Omental fat pad (tissue), 4 donors: ENCODE data around the gene JMJD1C. TPM values are rescaled to one million over a fixed set of nuclear protein-coding genes. Genes with fewer than 3 reads are reported as not detected.
"Not testable (repeated sequence)": the region's sequence is repeated elsewhere in the genome, so short reads cannot be mapped to it uniquely, and the experiment has no call there.

Source experiments
- ATAC-seq: fragments of 150-250 bp; one replicate; pipeline ENCODE4 v1.9.1; 2016; ENCODE audit warnings: mild to moderate bottlenecking, moderate library complexity; ENCODE audit not compliant: low FRiP score
- DNase-seq: peaks from one replicate; pipeline ENCODE4 v3.0.0-alpha.2; 2019; ENCODE audit warnings: low spot score
- total RNA-seq, 4 donors: library from RNA; depleted of rRNA; stranded (reverse); fragments of >200 nt; gene quantifications; one replicate each; pipeline ENCODE4 v1.1.0, GENCODE V29; 2016
- TF ChIP-seq, protein P1 (sequence below), 3 donors: fragments of 450-650 bp; IDR thresholded peaks; one replicate each; pipeline ENCODE4 v1.5.1; 2016 to 2017; ENCODE audit warnings: antibody characterized with exemption in 3 of 3, mild to moderate bottlenecking in 3 of 3, moderate library complexity in 2 of 3

The JMJD1C gene
- total RNA-seq, 4 donors from 2014 or later: 99.8 to 179 (median 149) TPM

DNA sequence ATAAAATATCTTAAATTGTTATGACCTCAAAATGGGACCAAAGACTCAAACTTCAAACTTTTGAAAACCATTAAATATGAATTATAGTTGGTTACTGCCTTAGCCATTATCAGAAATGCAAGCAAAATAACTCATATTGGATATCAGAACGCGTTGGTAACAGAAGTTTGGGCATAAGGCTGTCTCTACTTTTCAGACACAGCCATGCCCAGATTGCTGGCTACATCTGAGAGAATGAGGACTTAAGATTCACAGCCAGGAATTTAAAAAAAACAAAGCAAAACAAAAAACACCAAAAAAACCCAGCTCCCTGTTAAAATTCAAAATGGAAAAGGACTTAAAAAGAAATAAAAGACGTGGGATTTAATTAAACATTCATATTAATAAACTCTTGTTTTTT lies 161.6 kb downstream of the JMJD1C start:
- TF ChIP-seq, protein P1, sequence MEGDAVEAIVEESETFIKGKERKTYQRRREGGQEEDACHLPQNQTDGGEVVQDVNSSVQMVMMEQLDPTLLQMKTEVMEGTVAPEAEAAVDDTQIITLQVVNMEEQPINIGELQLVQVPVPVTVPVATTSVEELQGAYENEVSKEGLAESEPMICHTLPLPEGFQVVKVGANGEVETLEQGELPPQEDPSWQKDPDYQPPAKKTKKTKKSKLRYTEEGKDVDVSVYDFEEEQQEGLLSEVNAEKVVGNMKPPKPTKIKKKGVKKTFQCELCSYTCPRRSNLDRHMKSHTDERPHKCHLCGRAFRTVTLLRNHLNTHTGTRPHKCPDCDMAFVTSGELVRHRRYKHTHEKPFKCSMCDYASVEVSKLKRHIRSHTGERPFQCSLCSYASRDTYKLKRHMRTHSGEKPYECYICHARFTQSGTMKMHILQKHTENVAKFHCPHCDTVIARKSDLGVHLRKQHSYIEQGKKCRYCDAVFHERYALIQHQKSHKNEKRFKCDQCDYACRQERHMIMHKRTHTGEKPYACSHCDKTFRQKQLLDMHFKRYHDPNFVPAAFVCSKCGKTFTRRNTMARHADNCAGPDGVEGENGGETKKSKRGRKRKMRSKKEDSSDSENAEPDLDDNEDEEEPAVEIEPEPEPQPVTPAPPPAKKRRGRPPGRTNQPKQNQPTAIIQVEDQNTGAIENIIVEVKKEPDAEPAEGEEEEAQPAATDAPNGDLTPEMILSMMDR (IDR thresholded peaks at IDR 0.05): no peak
- no peak for DNase-seq
- ATAC-seq: no peak

DNA sequence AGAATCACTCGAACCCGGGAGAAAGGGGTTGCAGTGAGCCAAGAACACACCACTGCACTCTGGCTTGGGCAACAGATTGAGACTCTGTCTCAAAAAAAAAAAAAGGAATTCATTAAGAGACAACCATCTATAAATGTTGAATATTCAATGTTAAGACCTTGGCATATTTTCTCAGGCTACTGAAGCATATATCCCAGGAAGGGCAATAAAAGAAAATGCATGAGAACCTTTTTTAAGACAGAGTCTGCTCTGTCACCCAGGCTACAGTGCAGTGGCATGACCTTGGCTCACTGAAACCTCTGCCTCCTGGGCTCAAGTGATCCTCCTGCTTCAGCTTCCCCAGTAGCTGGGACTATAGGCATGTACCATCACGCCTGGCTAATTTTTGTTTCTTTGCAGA lies 165.0 kb downstream of the JMJD1C start:
- ATAC-seq: no peak
- DNase-seq: no peak
- TF ChIP-seq, protein P1 (IDR thresholded peaks at IDR 0.05): no peak

DNA sequence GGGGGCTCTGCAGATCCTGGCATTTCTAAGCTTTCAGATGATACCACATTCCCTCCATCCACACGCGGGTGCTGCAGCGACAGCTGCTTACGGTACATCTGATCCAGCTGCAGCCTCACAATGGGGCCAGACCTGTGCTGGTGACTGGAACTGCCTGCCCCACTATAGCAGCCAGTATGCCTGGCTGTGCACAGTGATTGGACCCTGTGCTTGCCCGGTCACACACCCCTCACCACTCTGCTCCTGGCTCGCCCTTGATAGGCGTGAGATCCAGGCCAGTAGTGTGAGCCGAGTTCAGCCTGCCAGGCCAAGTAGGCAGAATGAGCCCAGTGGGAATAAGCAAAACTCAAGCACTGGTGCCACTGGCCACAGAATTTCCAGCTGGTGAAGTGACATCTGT lies 167.8 kb downstream of the JMJD1C start:
- TF ChIP-seq, protein P1 (IDR thresholded peaks at IDR 0.05): no peak
- DNase-seq (no peak), ATAC-seq (no peak)

DNA sequence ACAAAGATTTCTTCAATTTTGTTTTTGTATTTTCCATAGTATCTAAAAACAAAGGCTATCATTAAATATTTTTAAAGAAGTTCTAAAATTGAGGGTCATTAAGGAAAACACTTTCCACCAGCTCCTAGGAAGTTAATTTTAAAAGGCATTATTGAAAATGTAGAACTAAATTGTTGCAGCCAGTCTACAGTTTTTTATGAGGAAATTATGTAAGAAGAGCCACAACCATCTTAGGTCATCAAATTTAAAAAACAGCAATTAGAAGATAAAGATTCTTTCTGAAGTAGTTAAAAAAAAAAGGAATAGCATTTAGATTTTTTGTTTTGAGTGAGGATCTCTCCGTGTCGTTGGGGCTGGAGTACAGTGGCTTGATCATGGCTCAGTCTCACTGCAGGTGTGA lies 171.0 kb downstream of the JMJD1C start:
- TF ChIP-seq, protein P1 (IDR thresholded peaks at IDR 0.05): no peak
- ATAC-seq (no peak), DNase-seq (no peak)

DNA sequence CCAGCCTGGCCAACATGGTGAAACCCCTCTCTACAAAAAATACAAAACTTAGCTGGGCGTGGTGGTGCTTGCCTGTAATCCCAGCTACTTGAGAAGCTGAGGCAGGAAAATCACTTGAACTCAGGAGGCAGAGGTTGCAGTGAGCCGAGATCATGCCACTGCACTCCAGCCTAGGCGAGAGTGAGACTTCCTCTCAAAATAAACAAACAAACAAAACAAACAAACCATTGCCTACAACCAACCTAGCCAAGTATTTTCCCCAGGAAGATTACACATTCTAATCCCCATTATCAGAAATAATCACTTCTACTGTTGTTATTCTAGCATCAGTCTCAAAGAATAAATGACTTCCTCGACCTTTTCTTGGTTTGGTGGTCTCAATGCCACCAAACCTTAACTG lies 172.9 kb downstream of the JMJD1C start:
- not testable (repeated sequence) for ATAC-seq, DNase-seq

DNA sequence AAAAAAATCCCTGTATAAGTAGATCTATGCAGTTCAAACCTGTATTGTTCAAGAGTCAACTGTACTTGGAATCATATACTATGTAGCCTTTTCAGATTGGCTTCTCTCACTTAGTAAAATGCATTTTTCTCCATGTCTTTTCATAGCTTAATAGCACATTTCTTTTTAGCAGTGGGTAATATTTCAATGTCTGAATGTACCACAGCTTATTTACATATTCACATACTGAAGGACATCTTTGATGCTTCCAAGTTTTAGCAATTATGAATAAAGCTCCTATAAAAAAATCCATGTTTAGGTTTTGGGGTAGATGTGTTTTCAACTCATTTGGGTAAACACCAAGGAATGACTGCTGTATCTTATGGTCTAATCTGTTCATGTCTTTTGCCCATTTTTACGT lies 177.6 kb downstream of the JMJD1C start:
- no peak for ATAC-seq
- TF ChIP-seq, protein P1 (IDR thresholded peaks at IDR 0.05): no peak
- no peak for DNase-seq

DNA sequence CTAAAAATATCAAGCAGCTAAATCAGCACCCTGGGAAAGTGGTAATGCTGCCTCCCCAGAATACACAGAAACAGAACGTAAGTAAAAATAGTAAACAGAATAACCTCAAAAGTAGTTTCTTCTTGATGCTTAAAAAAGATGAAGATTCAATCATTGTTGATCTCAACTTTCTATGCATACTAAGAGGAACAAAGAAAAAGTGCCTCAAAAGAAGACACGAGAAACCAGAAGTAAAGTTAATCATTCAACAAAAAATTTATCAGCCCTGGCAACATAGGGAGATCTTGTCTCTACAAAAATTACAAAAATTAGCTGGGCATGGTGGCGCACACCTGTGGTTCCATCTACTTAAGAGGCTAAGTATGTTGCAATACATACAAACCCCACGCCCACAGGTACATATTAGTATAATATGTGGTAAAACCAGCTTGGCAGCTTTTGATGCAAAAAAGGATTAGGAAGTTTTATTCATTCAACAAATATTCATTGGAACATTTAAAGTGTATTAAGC lies 179.0 kb downstream of the JMJD1C start:
- ATAC-seq (no peak), DNase-seq (no peak)
- TF ChIP-seq, protein P1 (IDR thresholded peaks at IDR 0.05): no peak

DNA sequence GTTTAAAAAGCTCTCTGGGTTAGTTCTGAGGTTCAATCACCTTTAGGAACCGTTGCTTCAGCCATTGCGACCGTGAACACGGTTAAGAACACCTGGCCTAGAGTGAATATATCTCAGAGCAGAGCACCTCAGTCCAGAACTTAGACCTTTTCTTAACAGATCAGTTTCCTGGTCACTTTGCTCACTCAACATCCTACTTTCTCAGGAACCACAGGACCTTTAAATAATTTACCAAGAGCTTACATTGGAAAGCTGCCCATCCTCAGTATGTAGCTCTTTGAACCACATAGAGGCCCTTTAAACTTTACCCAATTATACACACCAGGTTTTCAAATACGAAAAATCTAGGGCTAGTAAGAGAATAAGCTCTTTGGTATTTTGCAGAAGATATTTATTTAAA lies 179.4 kb downstream of the JMJD1C start:
- DNase-seq: no peak
- TF ChIP-seq, protein P1 (IDR thresholded peaks at IDR 0.05): no peak
- no peak for ATAC-seq

DNA sequence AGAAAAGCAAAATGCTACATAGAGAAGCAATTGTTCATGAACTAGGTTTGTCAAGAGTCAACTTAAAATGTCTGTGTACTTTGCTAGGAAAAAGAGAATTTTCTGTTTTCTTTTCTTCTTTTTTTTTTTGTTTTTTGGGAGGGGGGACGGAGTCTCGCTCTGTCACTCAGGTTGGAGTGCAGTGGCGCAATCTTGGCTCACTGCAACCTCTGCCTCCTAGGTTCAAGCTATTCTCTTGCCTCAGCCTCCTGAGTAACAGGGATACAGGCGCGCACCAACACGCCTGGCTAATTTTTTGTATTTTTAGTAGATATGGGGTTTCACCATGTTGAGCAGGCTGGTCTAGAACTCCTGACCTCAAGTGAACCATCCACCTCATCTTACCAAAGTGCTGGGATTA lies 181.9 kb downstream of the JMJD1C start:
- not testable (repeated sequence) for ATAC-seq, DNase-seq
